Stimulated activated CD8-positive, alpha-beta memory T cell treated with anti-CD3 and anti-CD28 coated beads, Interleukin-2, amount 100 ng/mL, for 48 hours (primary cell): ENCODE data around the gene PRPF31.

ENCODE experiments used
- DNase-seq, 2 donors: peaks; one replicate each; pipeline ENCODE4 v3.0.0-alpha.2; 2020; ENCODE audit warnings: low read depth in 2 of 2

Gene PRPF31

DNA sequence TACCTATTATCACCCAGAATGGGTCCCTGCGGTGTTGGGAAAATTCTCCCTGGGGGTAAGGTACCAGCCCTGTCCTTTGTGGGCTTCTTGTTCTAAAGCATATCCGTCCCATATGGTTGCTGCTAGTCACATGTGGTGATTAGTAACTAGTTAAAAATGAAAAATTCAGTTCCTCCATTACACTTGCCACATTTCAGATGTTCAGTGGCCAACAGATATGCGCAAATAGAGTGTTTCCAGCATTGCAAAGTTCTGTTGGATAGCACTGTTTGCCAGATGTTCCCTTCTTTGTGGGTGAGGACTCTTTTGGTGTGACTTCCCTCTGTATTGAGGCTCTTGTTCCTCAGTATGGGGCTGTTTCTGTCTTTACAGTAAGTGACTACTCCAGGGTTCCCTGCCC lies 25.8 kb downstream of the PRPF31 start:
- no peak for DNase-seq

GRCh38 chr19:54142166-54142780 lies 26.7 kb downstream of the PRPF31 start:
- no peak for DNase-seq

DNA sequence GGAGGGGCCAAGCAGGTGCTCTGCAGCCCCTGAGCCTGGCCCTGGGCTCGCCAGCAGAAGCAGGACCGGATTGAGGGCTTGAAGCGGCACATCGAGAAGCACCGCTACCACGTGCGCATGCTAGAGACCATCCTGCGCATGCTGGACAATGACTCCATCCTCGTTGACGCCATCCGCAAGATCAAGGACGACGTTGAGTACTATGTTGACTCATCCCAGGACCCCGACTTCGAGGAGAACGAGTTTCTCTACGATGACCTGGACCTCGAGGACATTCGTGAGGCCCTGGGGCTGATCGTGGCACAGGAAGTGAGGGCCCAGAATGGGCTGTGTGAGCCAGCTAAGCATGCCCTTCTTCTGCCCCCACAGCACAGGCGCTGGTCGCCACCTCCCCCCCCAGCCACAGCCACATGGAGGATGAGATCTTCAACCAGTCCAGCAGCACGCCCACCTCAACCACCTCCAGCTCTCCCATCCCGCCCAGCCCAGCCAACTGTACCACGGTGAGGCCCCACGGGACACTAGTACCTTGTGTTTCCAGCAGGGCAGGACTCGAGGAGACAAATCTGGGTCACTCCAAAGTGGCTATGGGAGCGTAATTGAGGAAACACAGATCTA lies 30.1 kb downstream of the PRPF31 start:
- DNase-seq: no peak

GRCh38 chr19:54147676-54148075 lies 32.1 kb downstream of the PRPF31 start:
- no peak for DNase-seq

DNA sequence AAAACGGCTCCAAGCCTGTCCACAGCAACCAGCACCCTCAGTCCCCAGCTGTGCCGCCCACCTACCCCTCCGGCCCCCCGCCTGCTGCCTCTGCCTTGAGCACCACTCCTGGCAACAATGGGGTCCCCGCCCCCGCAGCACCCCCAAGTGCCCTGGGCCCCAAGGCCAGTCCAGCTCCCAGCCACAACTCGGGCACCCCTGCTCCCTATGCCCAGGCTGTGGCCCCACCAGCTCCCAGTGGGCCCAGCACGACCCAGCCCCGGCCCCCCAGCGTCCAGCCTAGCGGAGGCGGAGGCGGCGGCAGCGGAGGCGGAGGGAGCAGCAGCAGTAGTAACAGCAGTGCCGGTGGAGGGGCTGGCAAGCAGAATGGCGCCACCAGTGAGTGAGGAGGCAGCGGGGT lies 32.6 kb downstream of the PRPF31 start:
- no peak for DNase-seq

DNA sequence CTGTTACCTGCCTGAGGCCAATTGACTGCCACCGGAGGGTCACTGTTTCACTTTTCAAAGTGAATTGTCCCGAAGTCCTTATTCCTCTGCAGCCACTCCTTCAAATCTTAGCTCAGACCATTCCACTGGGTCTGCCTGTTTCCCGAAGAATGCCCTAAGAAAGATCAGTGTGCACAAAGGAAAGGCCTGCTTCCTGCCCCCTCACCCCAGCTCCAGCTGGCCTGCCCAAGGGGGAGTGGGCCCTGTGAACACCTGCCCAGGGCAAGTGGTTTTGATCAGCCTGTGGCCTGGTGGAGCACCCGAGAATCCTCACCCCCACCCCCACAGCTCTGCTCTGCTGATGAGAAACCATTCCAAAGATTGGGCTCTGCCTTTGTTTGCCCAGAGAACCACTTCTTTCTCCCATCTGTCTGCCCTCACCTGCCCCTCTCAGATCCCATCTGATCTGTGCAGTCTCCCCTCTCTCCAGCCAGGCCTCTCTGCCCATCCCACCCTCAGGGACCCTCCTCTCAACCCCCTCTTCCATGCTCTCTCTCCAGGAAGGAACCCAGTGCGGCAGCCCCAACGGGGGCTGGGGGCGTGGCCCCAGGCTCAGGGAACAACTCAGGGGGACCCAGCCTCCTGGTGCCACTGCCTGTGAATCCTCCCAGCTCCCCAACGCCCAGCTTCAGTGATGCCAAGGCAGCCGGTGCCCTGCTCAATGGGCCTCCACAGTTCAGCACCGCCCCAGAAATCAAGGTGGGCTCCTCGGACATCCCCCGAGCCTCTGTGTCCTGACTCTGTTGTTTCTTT lies 33.7 kb downstream of the PRPF31 start:
- no peak for DNase-seq

DNA sequence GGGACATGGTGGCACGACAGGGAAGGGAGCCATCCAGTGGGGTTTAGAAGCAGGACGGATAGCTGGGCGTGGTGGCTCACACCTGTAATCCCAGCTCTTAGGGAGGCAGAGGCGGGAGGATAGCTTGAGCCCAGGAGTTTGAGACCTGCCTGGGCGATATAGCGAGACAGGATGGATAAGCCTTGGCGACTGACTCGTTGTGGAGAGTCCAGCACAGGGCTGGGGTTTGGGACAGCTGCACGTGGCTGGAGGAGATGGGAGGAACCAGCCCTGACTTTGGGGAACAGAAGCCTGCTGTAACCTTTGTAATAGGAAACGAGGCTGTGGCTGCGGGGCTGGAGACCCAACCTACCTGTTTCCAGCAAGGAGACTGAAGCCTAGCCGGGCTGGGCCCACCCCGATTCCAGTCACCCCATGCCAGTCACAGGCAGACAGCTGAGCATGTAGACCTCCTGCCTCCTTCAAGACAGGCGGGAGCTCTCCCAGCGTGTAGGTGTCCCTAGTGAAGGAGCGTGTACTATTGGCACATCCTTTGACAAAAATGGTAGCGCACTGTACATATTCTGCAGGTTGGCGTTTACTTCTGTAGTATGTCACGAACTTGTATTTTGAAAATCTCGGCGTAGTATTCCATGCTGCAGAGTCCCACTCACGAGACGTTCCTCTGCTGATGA lies 35.9 kb downstream of the PRPF31 start:
- no peak for DNase-seq

- DNase-seq: no peak
These were observed 36.7 kb downstream of the PRPF31 start for GRCh38 chr19:54152267-54152666.

DNA sequence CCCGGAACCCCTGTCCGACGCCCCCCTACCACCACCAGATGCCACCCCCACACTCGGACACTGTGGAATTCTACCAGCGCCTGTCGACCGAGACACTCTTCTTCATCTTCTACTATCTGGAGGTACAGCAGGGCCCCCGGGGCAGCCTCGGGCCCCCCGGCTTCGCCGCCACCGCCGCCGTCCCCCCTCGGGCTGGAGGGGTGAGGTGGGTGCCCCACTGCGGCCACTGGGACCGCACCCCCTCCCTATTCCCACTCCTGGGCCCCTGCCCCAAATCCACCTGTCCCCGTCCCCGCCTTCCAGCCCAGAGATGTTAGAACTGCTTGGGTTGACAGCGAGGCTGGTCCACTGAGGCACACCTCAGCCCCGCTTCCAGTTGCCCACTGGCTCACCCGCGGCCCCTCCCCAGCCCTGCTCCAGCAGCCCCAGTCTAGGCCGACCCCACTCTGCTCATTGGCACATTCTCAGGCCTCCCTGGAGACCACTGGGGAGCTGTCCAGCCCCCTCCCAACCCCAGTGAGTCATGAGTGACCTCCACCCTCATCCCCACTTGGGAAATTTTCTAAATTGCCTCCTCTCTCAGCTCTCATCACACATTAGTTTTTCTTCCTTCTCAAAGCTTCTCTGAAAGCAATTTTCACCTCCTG lies 37.4 kb downstream of the PRPF31 start:
- DNase-seq: no peak

- no peak for DNase-seq
These were observed 38.3 kb downstream of the PRPF31 start for GRCh38 chr19:54153731-54154326.

GRCh38 chr19:54154603-54155345 lies 39.2 kb downstream of the PRPF31 start:
- DNase-seq: no peak

DNA sequence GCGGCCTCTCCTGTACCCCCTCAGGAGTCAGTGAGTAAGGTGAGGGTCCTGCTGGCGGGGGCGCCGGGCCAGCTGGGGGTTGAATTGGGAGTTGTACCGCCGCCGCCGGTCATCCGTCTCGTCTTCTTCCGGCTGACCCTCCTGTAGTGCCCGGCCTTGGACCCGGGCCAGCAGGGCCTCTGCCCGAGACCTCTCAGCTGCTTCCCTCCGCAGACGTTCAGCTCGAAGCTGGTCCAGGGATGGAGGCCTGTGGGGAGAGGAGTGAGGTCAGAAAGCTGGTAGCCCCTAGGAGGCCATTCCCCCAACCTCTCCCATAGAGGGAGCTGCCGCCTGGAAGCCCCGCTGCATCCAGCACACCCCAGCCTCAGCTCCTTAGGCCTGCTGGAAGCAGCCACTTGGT lies 40.1 kb downstream of the PRPF31 start:
- no peak for DNase-seq

- no peak for DNase-seq
These were observed 40.9 kb downstream of the PRPF31 start for GRCh38 chr19:54156490-54156889.

GRCh38 chr19:54156953-54157352 lies 41.4 kb downstream of the PRPF31 start:
- DNase-seq: no peak

DNA sequence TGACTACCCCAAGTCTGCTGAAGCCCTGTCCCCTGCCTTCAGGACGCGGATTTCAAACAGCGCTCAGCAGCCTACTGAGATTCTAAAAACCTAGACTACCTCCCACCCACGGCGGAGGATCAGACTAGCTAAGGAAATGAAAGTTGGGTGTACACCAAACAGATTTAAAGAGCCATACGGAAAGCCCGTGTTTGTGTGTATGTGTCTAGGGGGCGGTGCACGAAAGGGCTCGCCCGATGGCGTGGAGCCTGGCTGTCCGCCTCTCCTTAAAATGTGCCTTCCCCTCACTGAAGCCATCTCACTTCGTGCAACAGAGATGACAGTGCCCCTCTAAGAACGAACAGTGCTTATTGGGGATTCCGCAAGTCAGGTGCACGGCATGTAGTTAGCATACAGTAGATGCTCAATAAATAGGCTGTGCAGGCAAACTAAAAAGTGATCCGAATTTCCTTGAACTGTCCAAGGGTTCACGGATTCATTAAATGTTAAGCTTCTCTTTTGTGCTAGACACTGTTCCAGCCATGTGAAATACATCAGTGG lies 43.3 kb downstream of the PRPF31 start:
- DNase-seq: no peak

- DNase-seq: peak; percentile 91 to 97
These were observed 44.0 kb downstream of the PRPF31 start, which contains the start of gene LENG1 for GRCh38 chr19:54159352-54160181. Gene LENG1 (minus strand): TSS chr19:54159721. CDS start chr19:54159695, 26 bp downstream.

DNA sequence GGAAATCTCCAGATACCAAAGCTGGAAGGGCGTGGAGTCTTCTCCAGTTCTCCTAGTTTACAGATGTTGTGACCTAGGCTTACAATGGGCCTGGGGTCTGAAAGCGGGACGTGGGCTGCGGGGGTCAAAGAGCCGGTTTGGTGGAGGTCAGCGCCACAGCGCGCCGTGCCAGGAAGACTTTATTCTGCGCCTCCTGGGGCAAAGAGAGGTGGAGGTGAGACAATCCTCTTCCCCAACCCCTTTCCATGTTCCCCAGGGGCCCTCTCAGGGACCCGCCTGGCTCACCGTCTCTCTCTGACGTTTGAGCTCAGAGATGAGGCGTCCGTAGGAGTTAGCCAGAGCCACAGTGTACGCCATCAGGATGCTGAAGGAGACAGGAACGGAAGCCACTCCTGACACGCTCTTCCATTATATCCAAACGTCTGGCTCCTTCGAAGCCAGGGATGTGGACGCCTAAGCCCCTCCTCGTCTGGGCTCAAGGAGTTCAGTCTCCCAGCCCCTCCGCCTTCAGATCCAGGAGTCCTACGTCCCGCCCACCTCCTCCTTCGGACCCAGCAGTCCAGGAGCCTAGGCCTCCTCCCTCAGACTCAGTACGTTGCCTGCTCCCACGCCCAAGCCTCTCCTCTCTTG lies 44.7 kb downstream of the PRPF31 start:
- no peak for DNase-seq

DNA sequence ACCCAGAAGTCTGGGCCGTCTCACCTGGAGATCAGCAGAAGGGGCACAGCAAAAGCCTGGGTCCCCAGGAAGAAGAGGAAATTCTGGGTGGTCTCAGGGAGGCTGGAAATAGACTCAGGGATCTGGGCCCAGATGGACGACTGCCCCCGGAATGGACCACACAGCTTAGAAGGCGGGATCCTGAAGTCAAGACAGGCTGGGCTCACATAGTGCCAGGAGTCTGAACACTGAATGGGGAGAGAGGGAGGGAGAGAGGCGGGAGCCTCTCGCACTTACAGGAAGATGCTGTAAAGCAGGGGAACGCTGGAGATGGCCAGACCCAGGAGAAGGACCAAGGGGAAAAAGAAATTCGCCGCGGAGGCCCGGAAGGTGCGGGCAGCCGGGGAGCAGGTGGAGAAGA lies 45.3 kb downstream of the PRPF31 start:
- DNase-seq: no peak

GRCh38 chr19:54162241-54162805 lies 46.8 kb downstream of the PRPF31 start:
- DNase-seq: peak; percentile 73 to 77
